Right lobe of liver (tissue), 6 donors: Measurements from ENCODE around the gene PRSS16. TPM values are rescaled to one million over a fixed set of nuclear protein-coding genes. Genes with fewer than 3 reads are reported as not detected.

Experiments used
- ATAC-seq, 4 donors: fragments of 200-7000 bp; cut with Tn5 transposase; one replicate each; pipeline ENCODE4 v1.9.1; 2020; ENCODE audit warnings: mild to moderate bottlenecking in 4 of 4, moderate library complexity in 4 of 4
- DNase-seq, 3 donors: peaks; one replicate each; pipeline ENCODE4 v3.0.0-alpha.2; 2020
- H3K27ac ChIP-seq, 3 donors: fragments of 200-600 bp; one replicate each; pipeline ENCODE4 v1.8.0; 2022
- H3K27me3 ChIP-seq, 2 donors: fragments of 200-600 bp; one replicate each; pipeline ENCODE4 v1.8.0; 2022
- H3K36me3 ChIP-seq, 4 donors: fragments of 200-600 bp; sonication (generic) in 1 of 4; one replicate each; pipeline versions ENCODE4 v1.5.1 to v1.8.0; 2017 to 2022; ENCODE audit warnings: control low read depth in 1 of 4
- H3K4me1 ChIP-seq, 4 donors: fragments of 200-600 bp; sonication (generic) in 1 of 4; one replicate each; pipeline versions ENCODE4 v1.5.1 to v1.8.0; 2017 to 2022; ENCODE audit warnings: control low read depth in 1 of 4
- H3K4me3 ChIP-seq, 3 donors: fragments of 200-600 bp; one replicate each; pipeline ENCODE4 v1.8.0; 2022
- H3K9me3 ChIP-seq, 4 donors: fragments of 200-600 bp; sonication (generic) in 1 of 4; one replicate each; pipeline versions ENCODE4 v1.5.1 to v1.8.0; 2017 to 2022; ENCODE audit warnings: control low read depth in 1 of 4
- POLR2A ChIP-seq: fragments of 450-650 bp; IDR thresholded peaks from one replicate; pipeline ENCODE4 v1.6.1; 2017; ENCODE audit warnings: antibody characterized with exemption, mild to moderate bottlenecking
- WGBS: methylation state at CpG from one replicate; pipeline ENCODE4 v1.1.6; 2018; ENCODE audit warnings: low coverage, low lambda C conversion rate; ENCODE audit not compliant: insufficient coverage; ENCODE audit errors: missing lambda C conversion rate; 5-methylcytosine and 5-hydroxymethylcytosine counted together
- intact Hi-C, 2 donors: fragments of 100-400 bp; cut with DNase I; formaldehyde crosslinking; loops; one replicate each; pipeline versions ENCODE4 v1.11.2 to v1.14.1; 2022
- long read RNA-seq: library from polyadenylated mRNA; unstranded; transcript quantifications from one replicate; pipeline ENCODE4 v2.0.0, GENCODE V29; 2019
- total RNA-seq, 6 experiments: library from RNA; depleted of rRNA in 2 of 6; stranded (reverse); fragments of >200 nt in 2 of 6; fragmentation: NEBNext Ultra II Directional in 3 of 6; extraction: Animal tissue kit (Norgen Biotek cat#: 25700) in 3 of 6; gene quantifications; one replicate each; pipeline versions ENCODE4 v1.1.0 to v1.2.4, GENCODE V29; 2016 to 2023
- TF ChIP-seq, protein P1 (sequence below), 4 donors: fragments of 200-600 bp in 3 of 4; fragments of 450-650 bp in 1 of 4; IDR thresholded peaks; one replicate each; pipeline versions ENCODE4 v1.5.1 to v1.8.0; 2016 to 2022; ENCODE audit warnings: antibody characterized with exemption in 4 of 4, mild to moderate bottlenecking in 2 of 4
- donor health status: DM: no; HTN: yes; CAD: no.
- donor health status: DM: no; HTN: no; CAD: no.
- donor health status: DM: no; HTN: no; CAD: no.
- donor health status: DM: no; HTN: yes; CAD: no.
- donor health status: DM: no; HTN: yes; CAD: no.

The PRSS16 gene, protein sequence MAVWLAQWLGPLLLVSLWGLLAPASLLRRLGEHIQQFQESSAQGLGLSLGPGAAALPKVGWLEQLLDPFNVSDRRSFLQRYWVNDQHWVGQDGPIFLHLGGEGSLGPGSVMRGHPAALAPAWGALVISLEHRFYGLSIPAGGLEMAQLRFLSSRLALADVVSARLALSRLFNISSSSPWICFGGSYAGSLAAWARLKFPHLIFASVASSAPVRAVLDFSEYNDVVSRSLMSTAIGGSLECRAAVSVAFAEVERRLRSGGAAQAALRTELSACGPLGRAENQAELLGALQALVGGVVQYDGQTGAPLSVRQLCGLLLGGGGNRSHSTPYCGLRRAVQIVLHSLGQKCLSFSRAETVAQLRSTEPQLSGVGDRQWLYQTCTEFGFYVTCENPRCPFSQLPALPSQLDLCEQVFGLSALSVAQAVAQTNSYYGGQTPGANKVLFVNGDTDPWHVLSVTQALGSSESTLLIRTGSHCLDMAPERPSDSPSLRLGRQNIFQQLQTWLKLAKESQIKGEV
- under 1 TPM in 2 of 6 experiments, not detected in 4; 0.29 to 0.37 TPM for total RNA-seq
- long read RNA-seq = 0 reads

DNA sequence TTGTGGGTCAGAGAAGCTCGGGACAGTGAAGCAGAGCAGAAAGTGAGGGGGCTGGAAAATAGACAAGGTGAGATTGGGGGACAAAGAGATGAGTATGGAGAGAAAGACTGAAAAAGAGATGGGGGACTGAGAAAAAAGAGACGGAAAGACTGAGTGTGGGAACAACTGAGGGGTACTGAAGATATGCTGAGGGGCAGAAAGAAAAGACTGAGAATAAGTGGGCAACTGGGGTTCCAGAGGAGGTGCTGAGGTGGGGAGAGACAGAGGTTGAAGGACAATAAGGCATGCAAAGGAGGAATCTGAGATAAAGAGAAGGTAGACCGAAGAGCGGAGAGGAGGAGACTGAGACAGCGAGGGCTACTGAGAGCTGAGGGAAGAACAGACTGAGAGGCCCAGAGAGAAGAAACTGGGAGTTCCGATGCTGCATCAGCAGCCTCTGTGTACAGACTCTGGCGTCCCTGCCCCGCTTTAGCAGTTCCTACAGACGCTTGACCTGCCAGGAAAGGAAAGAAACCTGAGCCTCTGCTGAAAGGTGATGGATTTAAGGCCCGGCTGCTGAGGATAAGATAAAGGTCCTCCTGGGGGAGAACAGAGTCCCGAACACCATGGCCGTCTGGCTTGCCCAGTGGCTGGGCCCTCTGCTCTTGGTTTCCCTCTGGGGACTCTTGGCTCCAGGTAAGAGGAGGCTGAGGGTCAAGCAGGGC lies at the start of gene PRSS16:
TSS of gene PRSS16 (plus strand) at position 569 of the 704 bp plus-strand sequence. CDS start at position 606, 37 bp downstream.
- Histone ChIP-seq H3K27ac (no peak within 1 kb of the TSS), H3K4me3 (no peak within 1 kb of the TSS), H3K36me3 (no peaks in the 10 kb centered on the region), H3K9me3 (no peaks in the 10 kb centered on the region), H3K4me1 (no peaks in the 10 kb centered on the region), H3K27me3 (peaks cover 4 to 15% of the 10 kb centered on the region in 2 donors)
- TF ChIP-seq, protein P1, sequence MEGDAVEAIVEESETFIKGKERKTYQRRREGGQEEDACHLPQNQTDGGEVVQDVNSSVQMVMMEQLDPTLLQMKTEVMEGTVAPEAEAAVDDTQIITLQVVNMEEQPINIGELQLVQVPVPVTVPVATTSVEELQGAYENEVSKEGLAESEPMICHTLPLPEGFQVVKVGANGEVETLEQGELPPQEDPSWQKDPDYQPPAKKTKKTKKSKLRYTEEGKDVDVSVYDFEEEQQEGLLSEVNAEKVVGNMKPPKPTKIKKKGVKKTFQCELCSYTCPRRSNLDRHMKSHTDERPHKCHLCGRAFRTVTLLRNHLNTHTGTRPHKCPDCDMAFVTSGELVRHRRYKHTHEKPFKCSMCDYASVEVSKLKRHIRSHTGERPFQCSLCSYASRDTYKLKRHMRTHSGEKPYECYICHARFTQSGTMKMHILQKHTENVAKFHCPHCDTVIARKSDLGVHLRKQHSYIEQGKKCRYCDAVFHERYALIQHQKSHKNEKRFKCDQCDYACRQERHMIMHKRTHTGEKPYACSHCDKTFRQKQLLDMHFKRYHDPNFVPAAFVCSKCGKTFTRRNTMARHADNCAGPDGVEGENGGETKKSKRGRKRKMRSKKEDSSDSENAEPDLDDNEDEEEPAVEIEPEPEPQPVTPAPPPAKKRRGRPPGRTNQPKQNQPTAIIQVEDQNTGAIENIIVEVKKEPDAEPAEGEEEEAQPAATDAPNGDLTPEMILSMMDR (IDR thresholded peaks at IDR 0.05) = no peak
- no peak for TF ChIP-seq POLR2A
- DNase-seq = no peak
- WGBS = 47% methylated on average over 9 of the region's 12 CpGs
- intact Hi-C loops = no loop called here
- no peak for ATAC-seq

DNA sequence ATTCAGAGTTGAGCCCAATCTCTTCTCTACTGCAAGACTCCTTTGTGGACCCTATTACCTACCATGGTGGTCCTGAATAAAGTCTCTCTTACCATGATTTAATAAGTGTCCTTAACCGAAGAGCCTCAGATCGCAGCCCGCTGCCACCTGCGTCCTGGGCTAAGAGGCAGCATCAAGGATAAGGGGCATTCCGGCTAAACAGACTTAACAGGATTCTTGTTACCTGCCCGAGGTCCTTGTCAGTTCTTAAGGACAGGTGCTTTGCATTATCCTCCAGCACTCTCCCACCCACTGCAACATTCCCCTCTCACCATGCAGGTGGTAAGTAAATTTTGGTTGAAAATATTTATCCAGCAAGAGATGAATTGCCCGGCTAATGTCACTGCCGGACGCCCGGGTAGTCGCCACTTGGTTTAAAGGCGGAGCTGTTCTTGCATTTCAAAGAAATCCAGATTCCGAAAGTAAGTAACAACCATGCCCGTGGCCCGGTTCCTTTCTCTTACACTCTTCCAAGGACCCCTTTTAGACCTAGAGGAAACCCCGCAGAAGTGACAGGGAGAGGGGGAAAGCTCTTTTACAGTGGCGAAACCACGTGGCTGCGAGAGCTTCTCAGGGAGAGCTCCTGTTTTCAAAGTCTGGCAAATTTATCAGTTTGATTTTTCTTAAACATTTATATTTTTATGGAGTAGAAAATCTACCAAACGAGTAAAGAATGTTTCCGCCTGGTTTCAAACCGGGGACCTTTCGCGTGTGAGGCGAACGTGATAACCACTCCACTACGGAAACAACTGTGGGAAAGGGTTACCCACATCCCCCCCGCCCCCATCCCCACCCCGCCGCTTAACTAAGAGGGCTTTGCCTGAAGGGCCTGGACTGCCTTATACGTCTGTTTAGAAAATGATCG lies 41.9 kb upstream of the PRSS16 start:
- WGBS = 10% methylated on average over 32 of the region's 32 CpGs

GRCh38 chr6:27206806-27207205 lies 40.7 kb upstream of the PRSS16 start:
- no peak for DNase-seq
- TF ChIP-seq, protein P1 (IDR thresholded peaks at IDR 0.05) = no peak
- TF ChIP-seq POLR2A = no peak
- no peaks in the 10 kb centered on the region for H3K9me3 ChIP-seq
- no peak for ATAC-seq
- H3K4me1 ChIP-seq = no peaks in the 10 kb centered on the region
- peaks cover 0 to 4% of the 10 kb centered on the region in 2 donors for H3K27me3 ChIP-seq
- no peaks in the 10 kb centered on the region for H3K36me3 ChIP-seq
- intact Hi-C loops = no loop called here
- H3K4me3 ChIP-seq = no peak overlapping the region
- H3K27ac ChIP-seq = no peak overlapping the region

More for the DNA sequence above, 41.9 kb upstream of the PRSS16 start:
- no peak for TF ChIP-seq POLR2A
- TF ChIP-seq, protein P1 (IDR thresholded peaks at IDR 0.05) = no peak
- H3K27ac ChIP-seq = no peak overlapping the region
- no peak for ATAC-seq
- no peaks in the 10 kb centered on the region for H3K36me3 ChIP-seq
- DNase-seq = no peak
- intact Hi-C loops = no loop called here
- H3K4me3 ChIP-seq = no peak overlapping the region
- H3K9me3 ChIP-seq = no peaks in the 10 kb centered on the region
- H3K4me1 ChIP-seq = no peaks in the 10 kb centered on the region
- H3K27me3 ChIP-seq = peaks cover 0 to 4% of the 10 kb centered on the region in 2 donors

GRCh38 chr6:27208042-27208441 lies 39.5 kb upstream of the PRSS16 start:
- DNase-seq (no peak), ATAC-seq (no peak)
- no peaks in the 10 kb centered on the region for H3K9me3 ChIP-seq
- H3K27ac ChIP-seq = no peak overlapping the region
- no CpG with 5 or more reads among the region's 2 CpGs for WGBS
- intact Hi-C loops = no loop called here
- H3K27me3 ChIP-seq = peaks cover 4% of the 10 kb centered on the region in 2 donors
- H3K36me3 ChIP-seq = no peaks in the 10 kb centered on the region
- TF ChIP-seq, protein P1 (IDR thresholded peaks at IDR 0.05) = no peak
- no peak for TF ChIP-seq POLR2A
- no peak overlapping the region for H3K4me3 ChIP-seq
- no peaks in the 10 kb centered on the region for H3K4me1 ChIP-seq
